Fibroblast of lung (primary cell): ENCODE data around the gene SORL1. TPM values are rescaled to one million over a fixed set of nuclear protein-coding genes. Genes with fewer than 3 reads are reported as not detected.

ENCODE experiments used
- DNase-seq, 2 donors: peaks; one replicate each; pipeline versions ENCODE4 v3.0.0 to v3.0.0-alpha.2; 2010; ENCODE audit warnings: low read depth in 2 of 2
- H2AFZ ChIP-seq: 2 replicates; pipeline ENCODE4 v1.5.1; 2012; ENCODE audit warnings: low read length, control low read depth, inconsistent platforms
- H3K27ac ChIP-seq: 2 replicates; pipeline ENCODE4 v1.5.1; 2011; ENCODE audit warnings: low read length, control low read depth; ENCODE audit not compliant: insufficient read depth
- H3K27me3 ChIP-seq: 2 replicates; pipeline ENCODE4 v1.5.1; 2011; ENCODE audit warnings: mild to moderate bottlenecking, low read length; ENCODE audit not compliant: control insufficient read depth, insufficient read depth
- H3K36me3 ChIP-seq: 2 replicates; pipeline ENCODE4 v1.5.1; 2011; ENCODE audit warnings: low read length; ENCODE audit not compliant: control insufficient read depth, insufficient read depth
- H3K4me1 ChIP-seq: 2 replicates; pipeline ENCODE4 v1.5.1; 2011; ENCODE audit warnings: low read length; ENCODE audit not compliant: control insufficient read depth, insufficient read depth; ENCODE audit errors: extremely low read depth
- H3K4me2 ChIP-seq: 2 replicates; pipeline ENCODE4 v1.5.1; 2011; ENCODE audit warnings: low read length, control low read depth; ENCODE audit not compliant: insufficient read depth; ENCODE audit errors: extremely low read depth
- H3K4me3 ChIP-seq, 4 experiments: fragments of 200-600 bp in 1 of 4; sonication (generic) in 1 of 4; replicated peaks in 1 of 4; 2 replicates each; pipeline ENCODE4 v1.5.1; 2011 to 2016; ENCODE audit warnings: low read length in 4 of 4, low read depth in 3 of 4, mild to moderate bottlenecking in 3 of 4, control low read depth in 2 of 4, inconsistent platforms in 1 of 4, mixed read lengths in 1 of 4; ENCODE audit not compliant: insufficient read depth in 1 of 4; ENCODE audit errors: control extremely low read depth in 1 of 4
- H3K79me2 ChIP-seq: 2 replicates; pipeline ENCODE4 v1.5.1; 2012; ENCODE audit warnings: mild to moderate bottlenecking, low read length, inconsistent platforms; ENCODE audit not compliant: control insufficient read depth, insufficient read depth
- H3K9ac ChIP-seq: 2 replicates; pipeline ENCODE4 v1.5.1; 2011; ENCODE audit warnings: mild to moderate bottlenecking, low read length, control low read depth; ENCODE audit not compliant: insufficient read depth
- H3K9me3 ChIP-seq: 2 replicates; pipeline ENCODE4 v1.5.1; 2012; ENCODE audit warnings: low read depth, low read length; ENCODE audit not compliant: control insufficient read depth, insufficient read depth
- H4K20me1 ChIP-seq: 2 replicates; pipeline ENCODE4 v1.5.1; 2011; ENCODE audit warnings: low read length; ENCODE audit not compliant: control insufficient read depth, insufficient read depth; ENCODE audit errors: extremely low read depth
- EZH2 ChIP-seq: IDR thresholded peaks from 2 replicates; pipeline ENCODE4 v1.5.1; 2012; ENCODE audit warnings: low read length, control low read depth, mild to moderate bottlenecking; ENCODE audit errors: missing control alignments
- polyA plus RNA-seq, 2 donors: library from polyadenylated mRNA; depleted of rRNA in 1 of 2; stranded (reverse) in 1 of 2; unstranded in 1 of 2; fragments of >200 nt; gene quantifications; 2 replicates each; pipeline ENCODE4 v1.2.1, GENCODE V29; 2011 to 2012; ENCODE audit warnings: missing spikeins in 1 of 2
- total RNA-seq: library from RNA; depleted of rRNA; stranded (reverse); fragments of >200 nt; gene quantifications from 2 replicates; pipeline ENCODE4 v1.2.1, GENCODE V29; 2014
- TF ChIP-seq, protein P1 (sequence below), 2 donors: IDR thresholded peaks in 1 of 2; conservative IDR thresholded peaks in 1 of 2; 1 replicate in 1 of 2; 2 replicates in 1 of 2; pipeline ENCODE4 v1.5.1; 2011 to 2012; ENCODE audit warnings: low read length in 2 of 2, control low read depth in 1 of 2, inconsistent platforms in 1 of 2, low read depth in 1 of 2, mild to moderate bottlenecking in 1 of 2

SORL1 gene
- total and polyA plus RNA-seq, 2 donors (not counting 1 experiment from before 2014, with no cell fraction given) = 0.58 to 10.9 TPM

- H4K20me1 ChIP-seq = no peaks in the 10 kb centered on the region
- H3K9me3 ChIP-seq = no peaks in the 10 kb centered on the region
- no peak overlapping the region for H3K4me2 ChIP-seq
- no peaks in the 10 kb centered on the region for H3K79me2 ChIP-seq
- H2AFZ ChIP-seq = no peak overlapping the region
- no peak overlapping the region for H3K4me3 ChIP-seq
- peak overlapping the region; percentile 19 for H3K27ac ChIP-seq
- H3K27me3 ChIP-seq = no peaks in the 10 kb centered on the region
- DNase-seq = peak; percentile 87 to 92
- H3K9ac ChIP-seq = no peak overlapping the region
- H3K4me1 ChIP-seq = peaks cover 17% of the 10 kb centered on the region
- TF ChIP-seq, protein P1, sequence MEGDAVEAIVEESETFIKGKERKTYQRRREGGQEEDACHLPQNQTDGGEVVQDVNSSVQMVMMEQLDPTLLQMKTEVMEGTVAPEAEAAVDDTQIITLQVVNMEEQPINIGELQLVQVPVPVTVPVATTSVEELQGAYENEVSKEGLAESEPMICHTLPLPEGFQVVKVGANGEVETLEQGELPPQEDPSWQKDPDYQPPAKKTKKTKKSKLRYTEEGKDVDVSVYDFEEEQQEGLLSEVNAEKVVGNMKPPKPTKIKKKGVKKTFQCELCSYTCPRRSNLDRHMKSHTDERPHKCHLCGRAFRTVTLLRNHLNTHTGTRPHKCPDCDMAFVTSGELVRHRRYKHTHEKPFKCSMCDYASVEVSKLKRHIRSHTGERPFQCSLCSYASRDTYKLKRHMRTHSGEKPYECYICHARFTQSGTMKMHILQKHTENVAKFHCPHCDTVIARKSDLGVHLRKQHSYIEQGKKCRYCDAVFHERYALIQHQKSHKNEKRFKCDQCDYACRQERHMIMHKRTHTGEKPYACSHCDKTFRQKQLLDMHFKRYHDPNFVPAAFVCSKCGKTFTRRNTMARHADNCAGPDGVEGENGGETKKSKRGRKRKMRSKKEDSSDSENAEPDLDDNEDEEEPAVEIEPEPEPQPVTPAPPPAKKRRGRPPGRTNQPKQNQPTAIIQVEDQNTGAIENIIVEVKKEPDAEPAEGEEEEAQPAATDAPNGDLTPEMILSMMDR (conservative IDR thresholded peaks at IDR 0.05 in 1 of 2, IDR thresholded peaks at IDR 0.05 in 1 of 2; ENCODE audit: low read depth in 1 of 2, low read length in 2 of 2) = no peak
- TF ChIP-seq EZH2 = no peak
- no peaks in the 10 kb centered on the region for H3K36me3 ChIP-seq
Measured at GRCh38 chr11:121630041-121630440, 177.9 kb downstream of the SORL1 start.

- peaks cover 17% of the 10 kb centered on the region for H3K4me1 ChIP-seq
- no peaks in the 10 kb centered on the region for H3K9me3 ChIP-seq
- H3K36me3 ChIP-seq = no peaks in the 10 kb centered on the region
- H3K27ac ChIP-seq = no peak overlapping the region
- no peaks in the 10 kb centered on the region for H3K27me3 ChIP-seq
- TF ChIP-seq EZH2 = no peak
- TF ChIP-seq, protein P1 (conservative IDR thresholded peaks at IDR 0.05 in 1 of 2, IDR thresholded peaks at IDR 0.05 in 1 of 2; ENCODE audit: low read depth in 1 of 2, low read length in 2 of 2) = no peak
- no peak overlapping the region for H3K9ac ChIP-seq
- H2AFZ ChIP-seq = no peak overlapping the region
- no peaks in the 10 kb centered on the region for H3K79me2 ChIP-seq
- H4K20me1 ChIP-seq = no peaks in the 10 kb centered on the region
- no peak for DNase-seq
- H3K4me3 ChIP-seq = no peak overlapping the region
- no peak overlapping the region for H3K4me2 ChIP-seq
Measured at GRCh38 chr11:121631456-121631855, 179.3 kb downstream of the SORL1 start.

DNA sequence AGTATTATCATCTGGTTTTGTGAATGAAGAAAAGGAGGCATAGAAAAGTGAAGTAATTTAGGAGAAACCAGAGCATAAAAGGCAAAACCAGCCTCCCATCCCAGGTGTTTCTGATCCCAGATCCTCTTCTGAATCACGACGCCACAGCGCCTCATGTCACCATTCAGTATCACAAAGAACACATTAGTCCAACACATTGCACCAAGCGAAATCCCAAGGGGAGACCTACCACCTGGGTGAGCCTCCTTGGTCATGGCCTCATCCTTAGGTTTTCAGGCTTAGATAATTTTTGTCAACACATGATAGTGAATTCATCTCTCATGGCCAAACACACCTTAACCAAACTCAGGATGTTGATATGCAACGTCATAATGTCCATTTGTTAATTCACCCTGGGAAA is 182.2 kb downstream of the SORL1 start:
- Histone ChIP-seq H3K4me2 (peak overlapping the region; percentile 79), H3K9ac (no peak overlapping the region), H3K4me3 (no peak overlapping the region), H4K20me1 (no peaks in the 10 kb centered on the region), H3K79me2 (no peaks in the 10 kb centered on the region), H3K27me3 (no peaks in the 10 kb centered on the region), H3K27ac (peak overlapping the region; percentile 34), H2AFZ (no peak overlapping the region), H3K9me3 (no peaks in the 10 kb centered on the region), H3K4me1 (peaks cover 17% of the 10 kb centered on the region), H3K36me3 (no peaks in the 10 kb centered on the region)
- DNase-seq = no peak
- TF ChIP-seq, protein P1 (conservative IDR thresholded peaks at IDR 0.05 in 1 of 2, IDR thresholded peaks at IDR 0.05 in 1 of 2; ENCODE audit: low read depth in 1 of 2, low read length in 2 of 2) = no peak
- no peak for TF ChIP-seq EZH2
